GM18519 (cell line): Measurements from ENCODE around the gene KRTAP10-7.
"Not testable (repeated sequence)": the region's sequence is repeated elsewhere in the genome, so short reads cannot be mapped to it uniquely, and the experiment has no call there.

Experiments
- ATAC-seq: cut with Tn5 transposase; IDR thresholded peaks from one replicate; pipeline ENCODE4 v1.9.1; 2021; ENCODE audit warnings: mild to moderate bottlenecking, moderate library complexity; ENCODE audit not compliant: unreplicated experiment, low FRiP score

Gene KRTAP10-7

DNA sequence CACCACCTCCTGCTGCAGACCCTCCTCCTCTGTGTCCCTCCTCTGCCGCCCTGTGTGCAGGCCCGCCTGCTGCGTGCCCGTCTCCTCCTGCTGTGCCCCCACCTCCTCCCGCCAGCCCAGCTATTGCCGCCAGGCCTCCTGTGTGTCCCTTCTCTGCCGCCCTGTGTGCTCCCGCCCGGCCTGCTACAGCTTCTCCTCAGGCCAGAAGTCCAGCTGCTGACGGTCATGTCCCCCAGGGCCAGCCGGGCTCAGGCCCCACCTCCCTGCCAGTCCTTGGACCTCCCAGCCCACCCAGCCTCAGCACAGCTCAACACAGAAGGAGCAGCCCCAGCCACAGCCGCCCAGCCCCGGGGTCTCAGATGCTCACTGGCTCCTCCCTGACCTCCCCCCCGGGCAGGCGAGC is 27.4 kb downstream of the KRTAP10-7 start:
- not testable (repeated sequence) for ATAC-seq

DNA sequence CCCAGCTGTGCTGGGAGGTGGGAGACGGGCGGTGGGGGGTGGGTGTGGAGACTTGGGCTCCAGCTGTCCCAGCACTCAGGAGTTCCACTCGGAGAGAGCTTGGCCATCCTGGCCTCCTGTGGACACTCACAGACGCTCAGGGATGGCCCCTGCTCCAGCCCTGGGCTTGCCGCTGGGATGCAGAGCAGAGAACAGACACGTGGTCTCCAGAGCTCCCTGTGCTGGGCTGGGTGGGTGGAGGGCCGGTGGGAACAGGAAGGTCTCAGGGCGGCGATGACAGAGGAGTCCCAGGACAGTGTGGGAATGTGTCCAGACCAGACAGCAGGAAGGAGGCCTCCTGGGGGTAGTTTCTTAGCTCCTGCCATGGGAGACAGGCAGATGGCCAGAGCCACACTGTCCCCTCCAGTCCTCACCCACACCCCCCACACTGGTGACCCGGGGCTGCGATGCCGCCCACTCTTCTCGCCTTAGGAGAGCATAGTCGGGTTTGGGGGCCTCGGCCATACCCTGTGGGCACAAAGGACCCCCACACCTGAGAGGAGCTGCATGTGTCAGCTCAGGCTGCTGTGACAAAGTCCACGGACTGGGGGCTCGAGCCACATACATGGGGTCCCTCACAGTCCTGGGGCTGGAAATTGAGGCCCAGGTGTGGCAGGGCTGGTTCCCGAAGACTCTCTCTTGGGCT is 28.5 kb downstream of the KRTAP10-7 start:
- ATAC-seq = no peak

DNA sequence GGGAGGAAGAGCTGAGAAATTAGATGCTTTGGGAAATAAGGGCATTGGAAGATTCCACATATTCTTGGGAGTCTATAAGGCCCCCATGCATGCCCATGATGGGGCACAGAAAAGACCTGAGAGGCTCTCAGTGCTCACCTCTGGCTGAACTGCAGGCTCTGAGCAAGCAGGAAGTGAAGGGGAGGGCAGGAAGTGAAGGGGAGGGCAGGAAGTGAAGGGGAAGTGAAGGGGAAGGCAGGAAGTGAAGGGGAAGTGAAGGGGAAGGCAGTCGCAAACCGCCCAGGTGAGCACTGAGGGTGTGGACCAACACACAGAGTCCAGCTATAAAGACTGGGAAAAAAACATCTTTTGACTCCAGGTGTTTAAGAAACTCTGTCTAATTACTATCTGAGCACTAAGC is 30.0 kb downstream of the KRTAP10-7 start:
- ATAC-seq = no peak

- ATAC-seq = no peak
These were observed 31.7 kb downstream of the KRTAP10-7 start for GRCh38 chr21:44632067-44632466.

- ATAC-seq = no peak
These were observed 36.0 kb downstream of the KRTAP10-7 start for GRCh38 chr21:44636209-44637017.

DNA sequence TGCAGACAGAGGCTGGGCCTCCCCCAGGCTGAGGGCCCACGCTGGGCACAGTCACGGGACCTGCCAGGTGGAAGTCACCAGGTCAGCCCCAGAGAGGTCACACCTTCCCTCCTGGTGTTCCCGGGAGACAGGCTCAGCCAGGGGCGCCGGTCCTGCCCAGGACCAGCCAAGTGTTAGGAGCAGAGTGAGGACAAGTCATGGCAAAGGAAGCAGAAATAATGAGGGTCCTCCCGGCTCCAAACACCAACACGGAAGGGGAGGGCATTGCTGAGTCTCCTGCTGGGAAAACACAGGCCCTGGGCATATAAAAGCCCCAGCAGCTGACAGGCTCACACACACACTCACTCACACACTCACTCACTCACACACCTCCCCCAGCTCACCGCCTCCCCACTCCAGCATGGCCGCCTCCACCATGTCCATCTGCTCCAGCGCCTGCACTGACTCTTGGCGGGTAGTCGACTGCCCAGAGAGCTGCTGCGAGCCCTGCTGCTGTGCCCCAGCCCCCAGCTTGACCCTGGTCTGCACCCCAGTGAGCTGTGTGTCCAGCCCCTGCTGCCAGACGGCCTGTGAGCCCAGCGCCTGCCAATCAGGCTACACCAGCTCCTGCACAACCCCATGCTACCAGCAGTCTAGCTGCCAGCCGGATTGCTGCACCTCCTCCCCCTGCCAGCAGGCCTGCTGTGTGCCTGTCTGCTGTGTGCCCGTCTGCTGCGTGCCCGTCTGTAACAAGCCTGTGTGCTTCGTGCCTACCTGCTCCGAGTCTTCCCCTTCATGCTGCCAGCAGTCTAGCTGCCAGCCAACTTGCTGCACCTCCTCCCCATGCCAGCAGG is 36.8 kb downstream of the KRTAP10-7 start, which contains the start of gene KRTAP10-10:
Gene KRTAP10-10, plus strand, starts transcription at position 339 of the 833 bp plus-strand sequence. Its CDS starts 62 bp downstream, at position 401.
- ATAC-seq = no peak

DNA sequence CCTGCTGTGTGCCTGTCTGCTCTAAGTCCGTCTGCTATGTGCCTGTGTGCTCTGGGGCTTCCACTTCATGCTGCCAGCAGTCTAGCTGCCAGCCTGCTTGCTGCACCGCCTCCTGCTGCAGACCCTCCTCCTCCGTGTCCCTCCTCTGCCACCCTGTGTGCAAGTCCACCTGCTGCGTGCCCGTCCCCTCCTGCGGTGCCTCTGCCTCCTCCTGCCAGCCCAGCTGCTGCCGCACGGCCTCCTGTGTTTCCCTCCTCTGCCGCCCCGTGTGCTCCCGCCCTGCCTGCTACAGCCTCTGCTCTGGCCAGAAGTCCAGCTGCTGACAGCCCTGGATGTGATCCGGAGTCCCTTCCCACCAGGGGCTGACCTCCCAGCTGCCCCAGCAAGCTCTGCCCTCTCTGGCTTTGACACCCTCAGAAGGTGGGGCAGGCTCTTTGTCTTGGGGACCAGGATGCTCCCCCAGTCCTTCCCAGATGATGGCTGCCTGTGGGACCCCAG is 37.5 kb downstream of the KRTAP10-7 start:
- not testable (repeated sequence) for ATAC-seq

DNA sequence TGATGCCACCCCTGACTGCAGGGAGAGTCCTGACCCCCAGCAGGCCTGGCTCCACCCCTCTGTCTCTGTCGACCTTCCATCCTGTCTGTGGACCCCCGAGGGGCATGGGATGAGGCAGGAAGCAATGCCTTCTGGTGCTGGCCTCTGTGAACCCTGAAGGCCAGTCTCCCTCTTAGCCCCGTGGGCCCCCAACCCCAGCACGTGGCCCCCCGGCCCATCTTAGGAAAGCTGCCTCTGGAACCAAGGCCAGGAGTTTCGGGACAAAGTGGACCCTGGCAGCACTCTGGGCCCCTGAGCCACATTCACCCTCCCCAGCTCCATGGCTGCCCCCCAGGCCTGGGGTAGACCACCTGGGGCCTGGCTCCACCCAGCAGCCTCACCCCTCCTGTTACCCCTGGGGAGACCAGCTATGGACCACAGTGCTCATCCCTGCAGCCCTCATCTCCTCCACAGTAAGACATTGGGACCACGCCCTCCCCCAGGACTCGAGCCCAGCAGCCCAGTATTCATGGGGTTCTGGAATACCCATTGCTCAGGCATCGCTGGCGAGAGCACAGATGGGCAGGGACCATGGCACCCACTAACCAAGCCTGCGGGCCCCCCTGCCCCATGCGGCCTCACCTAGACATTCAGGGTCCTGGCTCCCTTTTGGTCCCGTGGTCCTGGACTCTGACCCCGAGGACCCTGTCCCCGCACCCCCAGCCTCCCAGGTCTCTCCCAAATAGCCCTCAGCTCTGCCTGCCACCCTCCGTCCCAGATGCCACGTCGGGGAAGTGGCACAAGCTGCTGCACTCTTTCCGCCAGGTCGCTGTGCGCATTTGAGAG is 38.3 kb downstream of the KRTAP10-7 start:
- ATAC-seq = not testable (repeated sequence)

GRCh38 chr21:44639331-44639655 is 38.9 kb downstream of the KRTAP10-7 start:
- no peak for ATAC-seq

GRCh38 chr21:44640761-44641160 is 40.4 kb downstream of the KRTAP10-7 start:
- ATAC-seq = no peak

- ATAC-seq = no peak
These were observed 43.4 kb downstream of the KRTAP10-7 start for GRCh38 chr21:44643741-44644310.

DNA sequence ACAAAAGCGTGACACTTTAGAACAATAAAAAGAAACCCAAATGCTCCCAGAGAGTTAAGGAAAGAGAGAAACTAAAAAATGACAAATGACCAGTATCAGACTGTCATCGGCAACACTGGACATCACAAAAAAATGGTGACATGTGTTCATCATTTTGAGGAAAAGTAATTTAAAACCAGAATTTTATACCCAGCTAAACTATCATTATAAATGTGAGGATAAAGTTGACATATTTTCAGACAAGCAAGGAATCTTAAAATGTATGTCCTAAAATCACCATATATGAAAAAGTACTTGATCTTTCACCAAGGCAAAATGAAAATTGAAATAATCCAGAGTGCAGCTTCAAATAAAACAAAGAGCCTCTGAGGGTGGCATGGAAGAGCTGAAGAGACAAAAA is 44.5 kb downstream of the KRTAP10-7 start:
- ATAC-seq = no peak

- not testable (repeated sequence) for ATAC-seq
These were observed 46.2 kb downstream of the KRTAP10-7 start, which contains the start of gene KRTAP10-11 for GRCh38 chr21:44646366-44647221. Gene KRTAP10-11 (plus strand): TSS chr21:44646414. CDS start chr21:44646459, 45 bp downstream.

- ATAC-seq = no peak
These were observed 46.8 kb downstream of the KRTAP10-7 start for GRCh38 chr21:44647222-44647552.

GRCh38 chr21:44648557-44649311 is 48.3 kb downstream of the KRTAP10-7 start:
- no peak for ATAC-seq

DNA sequence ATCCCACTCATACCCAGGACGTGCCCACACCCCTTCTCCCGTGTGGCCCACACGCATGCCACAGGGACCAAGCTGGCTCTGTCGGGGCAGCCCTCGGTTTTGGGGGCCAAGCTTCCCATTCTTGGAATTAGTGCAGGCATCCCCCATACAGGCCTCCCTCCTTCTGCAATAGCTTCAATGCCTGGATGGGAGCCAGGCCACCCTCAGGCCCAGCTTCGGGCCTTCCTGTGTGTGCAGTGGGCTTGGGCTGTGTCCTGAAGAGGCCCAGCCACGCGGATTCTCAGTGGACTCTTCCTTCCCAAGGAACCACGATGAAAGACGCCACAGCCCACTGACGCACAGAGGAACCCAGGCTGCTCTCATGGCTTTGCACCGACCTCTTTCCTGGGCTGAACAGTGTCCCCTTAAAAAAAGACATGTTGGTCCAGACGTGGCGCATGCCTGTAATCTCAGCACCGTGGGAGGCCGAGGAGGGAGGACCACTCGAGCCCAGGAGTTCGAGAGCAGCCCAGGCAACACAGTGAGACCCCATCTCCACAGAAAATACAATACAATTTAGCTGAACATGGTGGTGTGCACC is 49.2 kb downstream of the KRTAP10-7 start:
- ATAC-seq = no peak

GRCh38 chr21:44650265-44650972 is 50.0 kb downstream of the KRTAP10-7 start:
- ATAC-seq = no peak
